ENCODE results near the gene ZNF644. TPM values are rescaled to one million over a fixed set of nuclear protein-coding genes. Genes with fewer than 3 reads are reported as not detected.
"Not testable (repeated sequence)": the region's sequence is repeated elsewhere in the genome, so short reads cannot be mapped to it uniquely, and the experiment has no call there.

The ZNF644 gene
- total and polyA plus RNA-seq, 4 donors: 45.3 to 149 (median 79.3) TPM

DNA sequence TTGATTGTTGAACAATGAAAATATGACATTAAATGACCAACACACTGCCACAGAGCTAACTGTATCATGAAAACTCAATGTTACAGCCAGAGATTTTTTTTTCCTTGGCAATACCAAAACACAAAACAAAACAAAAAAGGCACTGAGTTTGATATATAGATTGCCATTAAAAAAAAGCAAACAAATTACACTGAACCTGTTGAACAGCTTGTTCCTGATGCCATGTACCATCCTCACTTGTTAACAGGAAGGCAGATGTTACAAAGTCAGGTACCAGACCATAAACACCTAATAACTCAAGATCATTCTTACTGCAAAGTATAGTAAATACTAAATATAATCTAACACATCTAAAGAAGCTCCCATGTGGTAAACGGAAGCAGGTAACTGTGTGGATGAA, 75.2 kb downstream of the ZNF644 start:
- no peaks in the 10 kb centered on the region for H3K36me3 ChIP-seq (ENCODE audit: control insufficient read depth, insufficient read depth, low read length)
- H3K9me3 ChIP-seq (ENCODE audit: control insufficient read depth, insufficient read depth, low read length): no peaks in the 10 kb centered on the region
- H3K4me1 ChIP-seq (ENCODE audit: control insufficient read depth, insufficient read depth, low read length): no peaks in the 10 kb centered on the region
- H3K27me3 ChIP-seq (ENCODE audit: control insufficient read depth, insufficient read depth, low read length): no peaks in the 10 kb centered on the region
- no peak overlapping the region for H3K27ac ChIP-seq (ENCODE audit: low read depth, low read length)
- no CpG with 5 or more reads among the region's 1 CpG for WGBS (ENCODE audit: insufficient coverage)
- no peak for DNase-seq (ENCODE audit: low read depth in 4 of 6, low spot score in 6 of 6)
- H3K4me3 ChIP-seq (ENCODE audit: low read depth, low read length): no peak overlapping the region

- Histone ChIP-seq H3K27ac (ENCODE audit: low read depth, low read length) (no peak overlapping the region), H3K9me3 (ENCODE audit: control insufficient read depth, insufficient read depth, low read length) (no peaks in the 10 kb centered on the region), H3K4me1 (ENCODE audit: control insufficient read depth, insufficient read depth, low read length) (no peaks in the 10 kb centered on the region), H3K4me3 (ENCODE audit: low read depth, low read length) (no peak overlapping the region), H3K27me3 (ENCODE audit: control insufficient read depth, insufficient read depth, low read length) (no peaks in the 10 kb centered on the region), H3K36me3 (ENCODE audit: control insufficient read depth, insufficient read depth, low read length) (no peaks in the 10 kb centered on the region)
- peak in 1 of 6 donors; percentile 2 for DNase-seq (ENCODE audit: low read depth in 4 of 6, low spot score in 6 of 6)
These were observed 76.5 kb downstream of the ZNF644 start for GRCh38 chr1:90945287-90945686.

DNA sequence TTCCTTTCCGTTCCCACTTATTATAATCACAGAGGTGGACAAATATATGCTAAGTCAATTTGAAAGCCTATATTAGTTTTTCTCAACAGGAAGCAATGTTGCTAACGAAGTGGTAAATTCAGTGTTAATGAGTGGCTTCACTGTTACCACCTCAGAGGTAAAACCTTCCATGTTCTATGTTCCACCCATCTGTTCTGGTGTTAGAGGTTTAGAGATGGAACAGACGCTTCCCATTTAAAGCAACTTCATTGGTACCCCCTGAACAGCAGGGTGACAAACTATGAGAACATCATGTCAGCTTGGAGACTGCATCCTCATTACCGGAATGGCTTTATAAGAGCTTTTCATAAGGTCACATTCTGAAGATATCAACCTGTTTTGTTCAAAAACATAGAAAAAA, 77.9 kb downstream of the ZNF644 start:
- Histone ChIP-seq H3K4me1 (ENCODE audit: control insufficient read depth, insufficient read depth, low read length) (no peaks in the 10 kb centered on the region), H3K36me3 (ENCODE audit: control insufficient read depth, insufficient read depth, low read length) (no peaks in the 10 kb centered on the region), H3K4me3 (ENCODE audit: low read depth, low read length) (no peak overlapping the region), H3K27me3 (ENCODE audit: control insufficient read depth, insufficient read depth, low read length) (no peaks in the 10 kb centered on the region), H3K27ac (ENCODE audit: low read depth, low read length) (no peak overlapping the region), H3K9me3 (ENCODE audit: control insufficient read depth, insufficient read depth, low read length) (no peaks in the 10 kb centered on the region)
- peak in 1 of 6 donors; percentile 32 for DNase-seq (ENCODE audit: low read depth in 4 of 6, low spot score in 6 of 6)
- WGBS (ENCODE audit: insufficient coverage): no CpG with 5 or more reads among the region's 4 CpGs

DNA sequence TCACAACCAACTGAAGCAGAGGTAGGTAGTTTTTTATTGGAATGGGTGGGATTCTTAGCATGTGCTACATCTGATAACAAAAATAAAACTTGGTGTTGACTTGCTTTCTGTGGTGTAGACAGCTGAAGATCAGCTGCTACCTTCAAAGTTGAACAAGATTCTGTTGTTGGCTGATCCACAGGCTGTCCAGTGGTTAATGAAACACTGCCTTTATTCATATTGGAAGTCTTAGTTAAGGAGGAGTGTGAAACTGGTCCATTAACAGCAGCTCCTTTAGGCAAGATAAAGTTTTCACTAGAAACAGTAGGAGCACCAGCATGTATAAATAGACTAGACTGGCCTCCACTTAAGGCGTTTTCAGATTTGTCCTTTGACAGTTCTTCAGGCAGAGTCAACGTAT, 81.1 kb downstream of the ZNF644 start:
- WGBS (ENCODE audit: insufficient coverage): no CpG with 5 or more reads among the region's 2 CpGs
- H3K4me3 ChIP-seq (ENCODE audit: low read depth, low read length): no peak overlapping the region
- no peak overlapping the region for H3K27ac ChIP-seq (ENCODE audit: low read depth, low read length)
- no peaks in the 10 kb centered on the region for H3K9me3 ChIP-seq (ENCODE audit: control insufficient read depth, insufficient read depth, low read length)
- no peaks in the 10 kb centered on the region for H3K27me3 ChIP-seq (ENCODE audit: control insufficient read depth, insufficient read depth, low read length)
- H3K4me1 ChIP-seq (ENCODE audit: control insufficient read depth, insufficient read depth, low read length): no peaks in the 10 kb centered on the region
- no peaks in the 10 kb centered on the region for H3K36me3 ChIP-seq (ENCODE audit: control insufficient read depth, insufficient read depth, low read length)
- DNase-seq (ENCODE audit: low read depth in 4 of 6, low spot score in 6 of 6): no peak

- Histone ChIP-seq H3K4me1 (ENCODE audit: control insufficient read depth, insufficient read depth, low read length) (no peaks in the 10 kb centered on the region), H3K27me3 (ENCODE audit: control insufficient read depth, insufficient read depth, low read length) (no peaks in the 10 kb centered on the region), H3K36me3 (ENCODE audit: control insufficient read depth, insufficient read depth, low read length) (no peaks in the 10 kb centered on the region), H3K4me3 (ENCODE audit: low read depth, low read length) (no peak overlapping the region), H3K9me3 (ENCODE audit: control insufficient read depth, insufficient read depth, low read length) (no peaks in the 10 kb centered on the region), H3K27ac (ENCODE audit: low read depth, low read length) (no peak overlapping the region)
- no CpG with 5 or more reads among the region's 1 CpG for WGBS (ENCODE audit: insufficient coverage)
- no peak for DNase-seq (ENCODE audit: low read depth in 4 of 6, low spot score in 6 of 6)
These were observed 85.1 kb downstream of the ZNF644 start for GRCh38 chr1:90936731-90937130.

DNA sequence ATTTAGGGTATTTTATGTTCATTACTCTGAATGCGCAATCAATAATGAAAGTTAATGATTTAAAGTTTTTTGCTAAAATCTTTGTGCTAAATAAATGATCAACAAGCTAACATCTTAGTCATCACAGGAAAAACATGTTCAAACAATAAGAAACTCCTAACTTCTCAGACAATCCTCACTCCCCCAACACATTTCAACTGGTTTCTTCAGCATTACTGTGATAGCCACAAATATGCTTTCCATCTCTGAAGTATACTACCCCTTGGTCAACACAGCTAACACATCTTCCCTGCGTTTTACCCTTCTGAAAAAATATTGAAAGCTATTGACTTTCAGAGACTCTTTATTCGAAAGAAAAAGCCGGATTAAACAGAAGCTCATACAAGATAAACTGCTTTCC, 85.8 kb downstream of the ZNF644 start:
- Histone ChIP-seq H3K4me1 (ENCODE audit: control insufficient read depth, insufficient read depth, low read length) (no peaks in the 10 kb centered on the region), H3K27me3 (ENCODE audit: control insufficient read depth, insufficient read depth, low read length) (no peaks in the 10 kb centered on the region), H3K4me3 (ENCODE audit: low read depth, low read length) (no peak overlapping the region), H3K27ac (ENCODE audit: low read depth, low read length) (no peak overlapping the region), H3K9me3 (ENCODE audit: control insufficient read depth, insufficient read depth, low read length) (no peaks in the 10 kb centered on the region), H3K36me3 (ENCODE audit: control insufficient read depth, insufficient read depth, low read length) (no peaks in the 10 kb centered on the region)
- no peak for DNase-seq (ENCODE audit: low read depth in 4 of 6, low spot score in 6 of 6)
- 95% methylated on average over 3 of the region's 4 CpGs for WGBS (ENCODE audit: insufficient coverage)

DNA sequence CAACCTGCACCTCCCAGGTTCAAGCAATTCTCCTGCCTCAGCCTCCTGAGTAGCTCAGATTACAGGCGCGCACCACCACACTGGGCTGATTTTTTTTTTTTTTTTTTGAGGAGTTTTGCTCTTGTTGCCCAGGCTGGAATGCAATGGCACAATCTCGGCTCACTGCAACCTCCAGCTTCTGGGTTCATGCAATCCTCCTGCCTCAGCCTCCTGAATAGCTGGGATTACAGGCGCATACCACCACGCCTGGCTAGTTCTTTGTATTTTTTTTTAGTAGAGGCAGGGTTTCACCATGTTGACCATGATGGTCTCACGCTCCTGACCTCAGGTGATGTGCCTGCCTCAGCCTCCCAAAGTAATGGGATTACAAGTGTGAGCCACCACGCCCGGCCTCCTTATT, 93.6 kb downstream of the ZNF644 start:
- 100% methylated on average over 3 of the region's 8 CpGs for WGBS (ENCODE audit: insufficient coverage)

GRCh38 chr1:90927674-90928073, 94.2 kb downstream of the ZNF644 start:
- 95% methylated on average over 5 of the region's 5 CpGs for WGBS (ENCODE audit: insufficient coverage)
- H3K4me3 ChIP-seq (ENCODE audit: low read depth, low read length); H3K36me3 ChIP-seq (ENCODE audit: control insufficient read depth, insufficient read depth, low read length); H3K9me3 ChIP-seq (ENCODE audit: control insufficient read depth, insufficient read depth, low read length); H3K27ac ChIP-seq (ENCODE audit: low read depth, low read length); H3K27me3 ChIP-seq (ENCODE audit: control insufficient read depth, insufficient read depth, low read length); DNase-seq (ENCODE audit: low read depth in 4 of 6, low spot score in 6 of 6); H3K4me1 ChIP-seq (ENCODE audit: control insufficient read depth, insufficient read depth, low read length): not testable (repeated sequence)

More for the DNA sequence above, 93.6 kb downstream of the ZNF644 start:
- H3K9me3 ChIP-seq (ENCODE audit: control insufficient read depth, insufficient read depth, low read length); DNase-seq (ENCODE audit: low read depth in 4 of 6, low spot score in 6 of 6); H3K36me3 ChIP-seq (ENCODE audit: control insufficient read depth, insufficient read depth, low read length); H3K4me1 ChIP-seq (ENCODE audit: control insufficient read depth, insufficient read depth, low read length); H3K27ac ChIP-seq (ENCODE audit: low read depth, low read length); H3K27me3 ChIP-seq (ENCODE audit: control insufficient read depth, insufficient read depth, low read length); H3K4me3 ChIP-seq (ENCODE audit: low read depth, low read length): not testable (repeated sequence)

GRCh38 chr1:90926971-90927370, 94.9 kb downstream of the ZNF644 start:
- 0% methylated on average over 1 of the region's 3 CpGs for WGBS (ENCODE audit: insufficient coverage)
- Histone ChIP-seq H3K27ac (ENCODE audit: low read depth, low read length) (no peak overlapping the region), H3K9me3 (ENCODE audit: control insufficient read depth, insufficient read depth, low read length) (no peaks in the 10 kb centered on the region), H3K36me3 (ENCODE audit: control insufficient read depth, insufficient read depth, low read length) (no peaks in the 10 kb centered on the region), H3K4me1 (ENCODE audit: control insufficient read depth, insufficient read depth, low read length) (no peaks in the 10 kb centered on the region), H3K27me3 (ENCODE audit: control insufficient read depth, insufficient read depth, low read length) (no peaks in the 10 kb centered on the region), H3K4me3 (ENCODE audit: low read depth, low read length) (no peak overlapping the region)
- no peak for DNase-seq (ENCODE audit: low read depth in 4 of 6, low spot score in 6 of 6)

DNA sequence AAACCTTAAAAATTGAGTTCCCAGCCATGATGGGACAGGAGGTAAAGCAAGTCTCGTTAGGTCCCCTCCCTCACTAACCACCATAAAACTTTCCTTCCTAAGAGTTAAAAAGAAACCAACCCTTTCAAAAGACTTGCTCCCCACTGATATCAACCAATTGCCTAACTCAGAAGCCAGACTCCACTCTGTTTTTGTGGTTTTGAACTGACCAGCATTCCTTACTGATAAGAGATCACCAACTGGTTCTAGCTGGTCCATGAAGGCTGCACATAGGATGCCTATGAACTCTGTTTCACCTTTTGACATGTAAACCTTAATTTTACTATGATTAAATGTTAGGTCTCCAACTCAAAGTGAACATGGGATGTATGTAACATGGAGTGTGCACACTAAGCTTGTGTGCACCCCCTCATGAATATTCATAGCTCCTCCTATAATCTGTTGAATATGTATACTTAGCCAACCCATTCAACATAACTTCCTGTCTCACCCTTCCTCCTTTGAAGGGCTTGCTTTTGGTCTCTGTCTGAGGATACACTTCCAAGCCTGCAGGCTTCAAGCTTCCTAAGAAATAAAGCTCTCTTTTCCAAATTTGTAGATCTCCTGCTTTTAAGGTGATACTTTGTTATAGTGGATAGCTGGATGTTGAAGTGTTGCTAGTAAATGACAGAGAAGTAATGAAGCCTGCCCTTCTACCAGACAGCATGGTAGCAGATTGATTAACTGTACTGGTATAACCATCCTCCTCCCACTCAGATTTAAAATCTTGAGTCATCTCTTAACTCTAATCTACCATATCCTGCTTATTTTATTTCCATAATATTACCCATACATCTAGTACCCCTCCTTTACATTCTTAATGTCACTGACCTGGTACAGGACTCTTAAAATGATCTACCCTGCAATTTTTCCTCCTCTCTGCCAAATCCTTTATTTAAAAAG, 95.6 kb downstream of the ZNF644 start:
- Histone ChIP-seq H3K27me3 (ENCODE audit: control insufficient read depth, insufficient read depth, low read length) (no peaks in the 10 kb centered on the region), H3K4me3 (ENCODE audit: low read depth, low read length) (no peak overlapping the region), H3K4me1 (ENCODE audit: control insufficient read depth, insufficient read depth, low read length) (no peaks in the 10 kb centered on the region), H3K9me3 (ENCODE audit: control insufficient read depth, insufficient read depth, low read length) (no peaks in the 10 kb centered on the region), H3K27ac (ENCODE audit: low read depth, low read length) (no peak overlapping the region), H3K36me3 (ENCODE audit: control insufficient read depth, insufficient read depth, low read length) (no peaks in the 10 kb centered on the region)
- DNase-seq (ENCODE audit: low read depth in 4 of 6, low spot score in 6 of 6): no peak
- WGBS (ENCODE audit: insufficient coverage): no CpG with 5 or more reads among the region's 1 CpG
